CD4-positive, alpha-beta T cell treated with Interleukin-4 for 1 hour (primary cell): Measurements from ENCODE around the gene ANKRD35.
"Not testable (repeated sequence)": the region's sequence is repeated elsewhere in the genome, so short reads cannot be mapped to it uniquely, and the experiment has no call there.

Experiments used
- DNase-seq, 2 donors: peaks; one replicate each; pipeline ENCODE4 v3.0.0-alpha.2; 2020 to 2022

ANKRD35 gene

GRCh38 chr1:145855426-145855948 lies 30.2 kb downstream of the ANKRD35 start:
- DNase-seq: no peak

- DNase-seq: no peak
These were observed 36.1 kb downstream of the ANKRD35 start for GRCh38 chr1:145849356-145850160.

DNA sequence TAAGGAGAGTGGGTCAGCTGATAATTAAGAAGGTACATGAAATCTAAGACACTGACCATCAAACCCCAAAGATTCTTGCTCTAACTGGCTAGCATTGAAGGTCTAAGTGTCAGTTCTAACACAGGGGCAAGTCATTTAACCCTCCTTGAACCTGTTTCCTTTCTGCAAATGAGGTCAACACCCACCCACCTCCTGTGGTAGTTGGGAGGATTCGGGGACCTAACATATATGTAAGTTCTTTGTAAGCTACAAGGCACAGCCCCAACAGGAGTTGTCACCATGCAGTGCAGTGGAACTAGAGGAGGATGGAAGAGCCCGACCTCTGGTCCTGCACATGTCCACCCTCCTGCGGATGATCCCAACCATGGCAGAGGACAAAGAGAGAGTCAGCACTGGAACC lies 37.8 kb downstream of the ANKRD35 start:
- no peak for DNase-seq

- peak; percentile 35 to 47 for DNase-seq
These were observed 39.5 kb downstream of the ANKRD35 start for GRCh38 chr1:145846201-145846612.

- DNase-seq: peak; percentile 72 to 74
These were observed 40.0 kb downstream of the ANKRD35 start, which contains the start of gene NUDT17 for GRCh38 chr1:145845514-145846161. NUDT17 (plus strand) TSS chr1:145845630; CDS start chr1:145845641, 11 bp downstream.

DNA sequence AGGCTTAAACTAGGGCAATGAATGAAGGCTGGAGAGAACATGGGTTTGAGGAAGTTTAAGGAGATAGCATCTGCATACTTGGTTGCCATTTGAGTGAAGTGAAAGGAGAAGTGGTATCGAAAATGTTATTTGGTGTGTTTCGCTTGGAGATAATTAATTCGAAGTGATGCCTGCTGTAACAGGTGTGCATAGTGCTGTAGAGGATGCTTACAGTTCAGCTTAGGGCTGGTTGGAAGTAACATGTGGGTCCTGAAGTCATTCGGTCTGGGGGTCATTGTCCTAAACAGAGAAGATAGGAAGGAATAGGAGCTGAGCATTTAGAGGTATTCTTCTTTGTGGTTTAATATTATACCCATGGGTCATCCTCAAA lies 40.5 kb downstream of the ANKRD35 start:
- no peak for DNase-seq

DNA sequence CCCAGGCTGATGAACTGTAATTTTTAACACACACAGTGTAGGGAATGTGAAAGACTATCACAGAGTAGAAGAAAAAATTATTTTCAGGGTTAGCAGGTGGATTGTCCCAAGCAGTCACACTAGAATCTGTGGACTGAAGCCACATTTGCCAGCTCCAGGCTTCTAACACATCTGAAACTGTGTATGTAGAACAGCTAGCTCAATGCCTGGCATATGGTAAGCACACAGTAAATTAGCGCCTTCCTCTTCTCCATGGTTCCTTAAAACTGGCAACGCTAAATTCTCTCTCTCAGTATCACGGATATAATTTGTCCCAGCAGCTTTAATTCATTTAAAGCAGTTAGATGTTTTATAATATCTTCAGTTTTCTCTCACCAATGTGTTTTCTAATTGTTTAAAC lies 42.6 kb downstream of the ANKRD35 start:
- DNase-seq: no peak

DNA sequence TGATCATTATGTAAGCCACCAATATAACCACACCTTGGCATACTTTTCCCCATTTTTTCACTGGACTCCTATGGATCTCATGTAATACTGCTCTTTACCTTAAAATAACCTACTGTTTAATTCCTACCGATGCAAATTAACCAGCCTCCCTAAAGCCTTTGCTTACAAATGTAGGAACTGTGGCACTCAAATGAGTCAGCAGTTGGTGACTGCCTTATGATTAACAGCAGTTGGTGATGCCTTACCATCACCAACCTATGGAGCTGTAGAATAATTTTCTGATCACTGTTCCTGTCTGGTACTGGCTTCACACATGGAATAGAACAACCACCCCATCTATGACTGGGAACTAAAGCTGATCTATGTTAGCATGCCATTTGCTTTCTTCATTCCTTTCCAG lies 48.0 kb downstream of the ANKRD35 start:
- no peak for DNase-seq

- not testable (repeated sequence) for DNase-seq
These were observed 54.9 kb downstream of the ANKRD35 start for GRCh38 chr1:145830810-145831209.

GRCh38 chr1:145828367-145829026 lies 57.2 kb downstream of the ANKRD35 start:
- DNase-seq: no peak

- DNase-seq: no peak
These were observed 57.7 kb downstream of the ANKRD35 start for GRCh38 chr1:145827966-145828365.

GRCh38 chr1:145826030-145826429 lies 59.6 kb downstream of the ANKRD35 start:
- no peak for DNase-seq

DNA sequence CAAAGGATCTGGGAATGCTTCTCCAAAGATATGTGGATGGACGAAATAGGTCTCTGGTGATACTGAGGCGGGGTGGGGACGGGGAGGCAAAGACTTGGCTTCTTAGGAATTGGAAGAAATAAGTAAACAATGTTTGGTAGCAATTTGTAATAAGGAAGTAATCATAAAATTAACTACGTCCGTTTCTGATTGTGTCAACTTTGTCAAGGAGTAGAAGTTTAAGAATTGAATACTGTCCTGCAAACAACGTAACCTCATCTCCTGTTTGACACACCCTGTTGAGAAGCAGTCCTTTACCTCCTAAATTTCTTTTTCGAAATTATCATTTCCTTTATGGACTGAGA lies 61.2 kb downstream of the ANKRD35 start:
- no peak for DNase-seq

- DNase-seq: peak; percentile 90
These were observed 61.8 kb downstream of the ANKRD35 start, which contains the start of the genes POLR3C and RNF115 for GRCh38 chr1:145823565-145824498. POLR3C (plus strand) TSS chr1:145824200; CDS start chr1:145825777, 1,577 bp downstream. RNF115 (minus strand) TSS chr1:145824095; CDS start chr1:145823873, 222 bp downstream.

- not testable (repeated sequence) for DNase-seq
These were observed 62.8 kb downstream of the ANKRD35 start for GRCh38 chr1:145822779-145823331.

DNA sequence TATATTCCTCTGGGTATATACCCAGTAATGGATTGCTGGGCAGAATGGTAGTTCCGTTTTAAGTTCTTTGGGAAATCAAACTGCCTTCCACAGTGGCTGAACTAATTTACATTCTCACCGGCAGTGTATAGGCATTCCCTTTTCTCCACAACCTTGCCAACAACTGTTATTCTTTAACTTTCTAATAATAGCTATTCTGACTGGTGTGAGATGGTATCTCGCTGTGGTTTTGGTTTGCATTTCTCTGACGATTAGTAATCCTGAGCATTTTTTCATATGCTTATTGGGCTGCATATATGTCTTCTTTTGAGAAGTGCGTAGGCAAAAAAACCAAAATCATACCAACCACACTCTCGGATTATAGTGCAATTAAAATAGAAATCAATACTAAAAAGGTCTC lies 67.6 kb downstream of the ANKRD35 start:
- DNase-seq: peak in 1 of 2 donors; percentile 21
